Endothelial cell of umbilical vein (primary cell): ENCODE measurements around the gene RPIA. TPM values are rescaled to one million over a fixed set of nuclear protein-coding genes. Genes with fewer than 3 reads are reported as not detected.

Source experiments
- BruUV-seq: library from RNA; stranded (reverse); fragments of 400-500 nt; replicated peaks from 2 replicates; lab custom pipeline; 2021; lab: Mats Ljungman, UMichigan
- CTCF ChIA-PET: fragments of 300-600, 350-600 bp; sonication (Branson Sonifier 250); formaldehyde crosslinking; loops from one replicate; lab custom pipeline; 2021; ENCODE audit warnings: antibody characterized with exemption, inconsistent platforms; lab: Charles Lee
- POLR2A ChIA-PET: fragments of 300-600, 350-600 bp; sonication (Branson Sonifier 250); formaldehyde crosslinking; loops from one replicate; lab custom pipeline; 2021; ENCODE audit warnings: antibody characterized with exemption, inconsistent platforms; lab: Charles Lee
- DNase-seq: peaks from one replicate; pipeline ENCODE4 v3.0.0-alpha.2; 2011; ENCODE audit warnings: low read depth, low spot score
- FAIRE-seq: peaks from 2 replicates; lab custom pipeline; 2011; peaks lifted over from hg19 to GRCh38; lab: Jason Lieb, UNC
- H2AFZ ChIP-seq: 2 replicates; pipeline ENCODE4 v1.6.0; 2012; ENCODE audit warnings: low read depth, low read length, control low read depth, inconsistent platforms
- H3K27ac ChIP-seq: 2 replicates; pipeline ENCODE4 v1.5.1; 2011; ENCODE audit warnings: low read depth, mild to moderate bottlenecking, control low read depth, low read length, moderate library complexity; ENCODE audit not compliant: insufficient read depth
- H3K27me3 ChIP-seq, 2 experiments: 2 replicates each; pipeline versions ENCODE4 v1.6.0 to v1.6.1; 2011; ENCODE audit warnings: low read length in 2 of 2, mixed read lengths in 1 of 2; ENCODE audit not compliant: control insufficient read depth in 2 of 2, insufficient read depth in 2 of 2
- H3K36me3 ChIP-seq, 2 experiments: 2 replicates in 1 of 2; 3 replicates in 1 of 2; pipeline ENCODE4 v1.5.1; 2011; ENCODE audit warnings: low read length in 2 of 2, mild to moderate bottlenecking in 1 of 2, moderate library complexity in 1 of 2; ENCODE audit not compliant: control insufficient read depth in 2 of 2, insufficient read depth in 2 of 2; ENCODE audit errors: extremely low read depth in 1 of 2
- H3K4me1 ChIP-seq: 3 replicates; pipeline ENCODE4 v1.5.1; 2011; ENCODE audit warnings: mild to moderate bottlenecking, low read length; ENCODE audit not compliant: control insufficient read depth, insufficient read depth; ENCODE audit errors: extremely low read depth
- H3K4me2 ChIP-seq: 2 replicates; pipeline ENCODE4 v1.6.1; 2011; ENCODE audit warnings: low read length, control low read depth, mixed read lengths; ENCODE audit not compliant: insufficient read depth
- H3K4me3 ChIP-seq, 3 experiments: fragments of 200-600 bp in 1 of 3; sonication (generic), shearing (Covaris generic) in 1 of 3; replicated peaks in 1 of 3; 2 replicates each; pipeline ENCODE4 v1.5.1; 2011 to 2016; ENCODE audit warnings: control low read depth in 3 of 3, low read length in 3 of 3, mild to moderate bottlenecking in 2 of 3, inconsistent platforms in 1 of 3, low read depth in 1 of 3, moderate library complexity in 1 of 3; ENCODE audit not compliant: insufficient read depth in 1 of 3
- H3K79me2 ChIP-seq: 2 replicates; pipeline ENCODE4 v1.6.0; 2012; ENCODE audit warnings: low read length, inconsistent platforms; ENCODE audit not compliant: control insufficient read depth, insufficient read depth
- H3K9ac ChIP-seq: replicated peaks from 2 replicates; pipeline ENCODE3; 2011; ENCODE audit warnings: low read length, control low read depth; ENCODE audit not compliant: insufficient read depth; ENCODE audit errors: extremely low read depth
- H3K9me1 ChIP-seq: replicated peaks from 3 replicates; pipeline ENCODE4 v1.6.0; 2011; ENCODE audit warnings: mild to moderate bottlenecking, low read length; ENCODE audit not compliant: control insufficient read depth, insufficient read depth; ENCODE audit errors: extremely low read depth
- H3K9me3 ChIP-seq: replicated peaks from 2 replicates; pipeline ENCODE4 v1.5.1; 2012; ENCODE audit warnings: low read length, inconsistent platforms; ENCODE audit not compliant: control insufficient read depth, insufficient read depth
- H4K20me1 ChIP-seq: replicated peaks from 2 replicates; pipeline ENCODE3; 2011; ENCODE audit warnings: mild to moderate bottlenecking, low read length; ENCODE audit not compliant: control insufficient read depth, insufficient read depth; ENCODE audit errors: extremely low read depth
- CTCF ChIP-seq, 2 donors: IDR thresholded peaks; 1 replicate in 1 of 2; 2 replicates in 1 of 2; pipeline ENCODE4 v1.5.1; 2011; ENCODE audit warnings: low read length in 2 of 2, mild to moderate bottlenecking in 2 of 2, moderate library complexity in 2 of 2, control low read depth in 1 of 2, inconsistent platforms in 1 of 2, low read depth in 1 of 2; ENCODE audit not compliant: insufficient read depth in 1 of 2; ENCODE audit errors: extremely low read depth in 1 of 2
- EZH2 ChIP-seq: IDR thresholded peaks from 2 replicates; pipeline ENCODE4 v1.6.1; 2012; ENCODE audit warnings: borderline replicate concordance, low read depth, mild to moderate bottlenecking, moderate library complexity, low read length, inconsistent platforms; ENCODE audit not compliant: severe bottlenecking
- FOS ChIP-seq: IDR thresholded peaks from 2 replicates; pipeline ENCODE4 v1.6.1; 2011; ENCODE audit warnings: mild to moderate bottlenecking, low read length, moderate library complexity, borderline replicate concordance; ENCODE audit not compliant: insufficient read depth
- GATA2 ChIP-seq: IDR thresholded peaks from 2 replicates; pipeline ENCODE4 v1.7.0; 2011; ENCODE audit warnings: low read depth, mild to moderate bottlenecking, moderate library complexity, mixed read lengths, low read length; ENCODE audit not compliant: insufficient read length, insufficient read depth
- JUN ChIP-seq: IDR thresholded peaks from 2 replicates; pipeline ENCODE4 v1.6.1; 2011; ENCODE audit warnings: borderline replicate concordance, low read depth; ENCODE audit not compliant: insufficient read length, insufficient read depth
- MAX ChIP-seq: IDR thresholded peaks from 2 replicates; pipeline ENCODE4 v1.6.1; 2011; ENCODE audit not compliant: insufficient read depth, insufficient read length
- MYC ChIP-seq: IDR thresholded peaks from one replicate; pipeline ENCODE4 v1.6.1; 2011; ENCODE audit warnings: mild to moderate bottlenecking, low read depth, low read length
- POLR2A ChIP-seq: IDR thresholded peaks from 2 replicates; pipeline ENCODE4 v1.6.1; 2012; ENCODE audit warnings: low read depth, mild to moderate bottlenecking, control low read depth, low read length
- POLR2AphosphoS5 ChIP-seq: IDR thresholded peaks from 2 replicates; pipeline ENCODE4 v1.6.1; 2012; ENCODE audit warnings: low read depth, mild to moderate bottlenecking, control low read depth, low read length, moderate library complexity; ENCODE audit not compliant: insufficient read depth
- dilution Hi-C: fragments of 300-500 bp; cut with MboI; formaldehyde crosslinking; loops from one replicate; pipeline ENCODE4 v1.15.0; 2019; ENCODE audit warnings: low sequenced_read_pairs; ENCODE audit not compliant: extremely low pct_ligation_motif_present
- intact Hi-C: fragments of 100-400 bp; cut with micrococcal nuclease; formaldehyde crosslinking; loops from one replicate; pipeline ENCODE4 v1.10.0; 2022
- polyA plus RNA-seq, 4 experiments: library from polyadenylated mRNA; depleted of rRNA in 3 of 4; stranded (reverse) in 3 of 4; unstranded in 1 of 4; fragments of >200 nt; gene quantifications; 2 replicates each; pipeline versions ENCODE4 v1.2.1 to v1.2.3, GENCODE V29; 2011 to 2012; ENCODE audit warnings: missing spikeins in 1 of 4
- total RNA-seq: library from RNA; stranded (reverse); gene quantifications from 2 replicates; pipeline ENCODE4 v1.2.3, GENCODE V29; 2021

The RPIA gene
- total and polyA plus RNA-seq, 2 donors (not counting 3 experiments of a cell fraction or from before 2014, with no cell fraction given) = 15.7 to 30.3 TPM

- ChIA-PET POLR2A (no interaction called here), CTCF (no interaction called here)
- intact Hi-C loops (no loop called here), dilution Hi-C loops (no loop called here)
- Histone ChIP-seq H3K4me3 (no peak overlapping the region), H3K79me2 (no peaks in the 10 kb centered on the region), H3K9ac (no peak overlapping the region), H3K4me1 (peaks cover 46% of the 10 kb centered on the region), H3K27me3 (no peaks in the 10 kb centered on the region), H3K27ac (no peak overlapping the region), H2AFZ (no peak overlapping the region), H4K20me1 (no peaks in the 10 kb centered on the region), H3K9me1 (no peaks in the 10 kb centered on the region), H3K36me3 (no peaks in the 10 kb centered on the region), H3K4me2 (no peak overlapping the region), H3K9me3 (no peaks in the 10 kb centered on the region)
- FAIRE-seq (no peak), DNase-seq (no peak)
- no TSS peak for BruUV-seq
- no peak for TF ChIP-seq MYC
- no peak for TF ChIP-seq POLR2A
- TF ChIP-seq JUN = no peak
- no peak for TF ChIP-seq MAX
- no peak for TF ChIP-seq CTCF (IDR thresholded peaks at IDR 0.05; ENCODE audit: extremely low read depth in 1 of 2, insufficient read depth in 1 of 2, low read depth in 1 of 2, low read length in 2 of 2)
- no peak for TF ChIP-seq EZH2
- no peak for TF ChIP-seq GATA2
- no peak for TF ChIP-seq POLR2AphosphoS5
- no peak for TF ChIP-seq FOS
Measured at GRCh38 chr2:88733155-88733902, 41.9 kb downstream of the RPIA start.
